Measurements from ENCODE around the gene REEP6.

- TF ChIP-seq, protein P1, sequence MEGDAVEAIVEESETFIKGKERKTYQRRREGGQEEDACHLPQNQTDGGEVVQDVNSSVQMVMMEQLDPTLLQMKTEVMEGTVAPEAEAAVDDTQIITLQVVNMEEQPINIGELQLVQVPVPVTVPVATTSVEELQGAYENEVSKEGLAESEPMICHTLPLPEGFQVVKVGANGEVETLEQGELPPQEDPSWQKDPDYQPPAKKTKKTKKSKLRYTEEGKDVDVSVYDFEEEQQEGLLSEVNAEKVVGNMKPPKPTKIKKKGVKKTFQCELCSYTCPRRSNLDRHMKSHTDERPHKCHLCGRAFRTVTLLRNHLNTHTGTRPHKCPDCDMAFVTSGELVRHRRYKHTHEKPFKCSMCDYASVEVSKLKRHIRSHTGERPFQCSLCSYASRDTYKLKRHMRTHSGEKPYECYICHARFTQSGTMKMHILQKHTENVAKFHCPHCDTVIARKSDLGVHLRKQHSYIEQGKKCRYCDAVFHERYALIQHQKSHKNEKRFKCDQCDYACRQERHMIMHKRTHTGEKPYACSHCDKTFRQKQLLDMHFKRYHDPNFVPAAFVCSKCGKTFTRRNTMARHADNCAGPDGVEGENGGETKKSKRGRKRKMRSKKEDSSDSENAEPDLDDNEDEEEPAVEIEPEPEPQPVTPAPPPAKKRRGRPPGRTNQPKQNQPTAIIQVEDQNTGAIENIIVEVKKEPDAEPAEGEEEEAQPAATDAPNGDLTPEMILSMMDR (IDR thresholded peaks at IDR 0.05; ENCODE audit: low read depth, low read length, missing input control) = no peak
- TF ChIP-seq SP1 (IDR thresholded peaks at IDR 0.05) = no peak
- no peak for TF ChIP-seq RAD21 (IDR thresholded peaks at IDR 0.05)
- no peak for TF ChIP-seq YY1 (IDR thresholded peaks at IDR 0.05)
Observed at GRCh38 chr19:1457892-1458291, 33.1 kb upstream of the REEP6 start.
